Cardiac fibroblast (primary cell): Measurements from ENCODE around the gene GPR55.

Experiments used
- DNase-seq, 2 donors: peaks; one replicate each; pipeline versions ENCODE4 v3.0.0 to v3.0.0-alpha.2; 2010; ENCODE audit warnings: low read depth in 2 of 2
- H3K4me3 ChIP-seq, 2 donors: replicated peaks in 1 of 2; 1 replicate in 1 of 2; 2 replicates in 1 of 2; pipeline ENCODE4 v1.5.1; 2011; ENCODE audit warnings: low read depth in 2 of 2, low read length in 2 of 2, mild to moderate bottlenecking in 2 of 2, moderate library complexity in 1 of 2
- TF ChIP-seq, protein P1 (sequence below): IDR thresholded peaks from one replicate; pipeline ENCODE4 v1.5.1; 2011; ENCODE audit warnings: low read depth, mild to moderate bottlenecking, low read length, inconsistent platforms

GPR55 gene

GRCh38 chr2:230909841-230910545 lies 15.0 kb downstream of the GPR55 start:
- DNase-seq = no peak
- no peak overlapping the region for H3K4me3 ChIP-seq

DNA sequence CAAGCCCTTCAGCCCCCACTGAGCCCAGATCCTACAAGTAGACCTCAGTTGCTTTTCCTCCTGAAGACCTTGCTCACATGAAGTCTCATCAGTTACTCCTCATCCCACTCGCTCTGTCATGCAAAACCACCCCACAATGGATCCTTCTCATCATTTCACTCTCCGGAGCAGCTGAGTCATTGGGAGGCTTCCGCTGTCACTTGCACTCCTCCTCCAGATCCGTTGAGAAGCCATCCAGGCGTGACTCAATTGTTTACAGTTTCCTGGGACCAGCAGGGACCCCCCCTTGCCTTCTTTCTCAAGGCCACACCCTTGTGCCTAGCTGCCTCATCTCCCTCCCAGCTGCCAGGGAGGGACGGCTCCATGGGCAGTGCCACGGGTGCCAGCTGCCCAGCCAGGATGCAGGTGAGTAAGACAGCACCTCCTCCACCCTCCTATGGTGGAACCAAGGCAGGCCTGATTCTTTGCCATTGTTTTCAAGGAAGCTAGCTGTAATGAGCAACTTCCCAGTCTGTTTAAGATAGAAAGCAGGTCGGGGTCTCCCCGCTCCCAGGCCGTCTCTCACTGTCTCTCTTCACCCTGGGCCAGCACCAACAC lies 16.3 kb downstream of the GPR55 start:
- TF ChIP-seq, protein P1, sequence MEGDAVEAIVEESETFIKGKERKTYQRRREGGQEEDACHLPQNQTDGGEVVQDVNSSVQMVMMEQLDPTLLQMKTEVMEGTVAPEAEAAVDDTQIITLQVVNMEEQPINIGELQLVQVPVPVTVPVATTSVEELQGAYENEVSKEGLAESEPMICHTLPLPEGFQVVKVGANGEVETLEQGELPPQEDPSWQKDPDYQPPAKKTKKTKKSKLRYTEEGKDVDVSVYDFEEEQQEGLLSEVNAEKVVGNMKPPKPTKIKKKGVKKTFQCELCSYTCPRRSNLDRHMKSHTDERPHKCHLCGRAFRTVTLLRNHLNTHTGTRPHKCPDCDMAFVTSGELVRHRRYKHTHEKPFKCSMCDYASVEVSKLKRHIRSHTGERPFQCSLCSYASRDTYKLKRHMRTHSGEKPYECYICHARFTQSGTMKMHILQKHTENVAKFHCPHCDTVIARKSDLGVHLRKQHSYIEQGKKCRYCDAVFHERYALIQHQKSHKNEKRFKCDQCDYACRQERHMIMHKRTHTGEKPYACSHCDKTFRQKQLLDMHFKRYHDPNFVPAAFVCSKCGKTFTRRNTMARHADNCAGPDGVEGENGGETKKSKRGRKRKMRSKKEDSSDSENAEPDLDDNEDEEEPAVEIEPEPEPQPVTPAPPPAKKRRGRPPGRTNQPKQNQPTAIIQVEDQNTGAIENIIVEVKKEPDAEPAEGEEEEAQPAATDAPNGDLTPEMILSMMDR = no peak
- DNase-seq = peak; percentile 57 to 90
- H3K4me3 ChIP-seq = no peak overlapping the region

More at GRCh38 chr2:230909841-230910545, 15.0 kb downstream of the GPR55 start:
- TF ChIP-seq, protein P1 = no peak

GRCh38 chr2:230908092-230908594 lies 16.9 kb downstream of the GPR55 start:
- no peak for DNase-seq
- TF ChIP-seq, protein P1 = no peak

DNA sequence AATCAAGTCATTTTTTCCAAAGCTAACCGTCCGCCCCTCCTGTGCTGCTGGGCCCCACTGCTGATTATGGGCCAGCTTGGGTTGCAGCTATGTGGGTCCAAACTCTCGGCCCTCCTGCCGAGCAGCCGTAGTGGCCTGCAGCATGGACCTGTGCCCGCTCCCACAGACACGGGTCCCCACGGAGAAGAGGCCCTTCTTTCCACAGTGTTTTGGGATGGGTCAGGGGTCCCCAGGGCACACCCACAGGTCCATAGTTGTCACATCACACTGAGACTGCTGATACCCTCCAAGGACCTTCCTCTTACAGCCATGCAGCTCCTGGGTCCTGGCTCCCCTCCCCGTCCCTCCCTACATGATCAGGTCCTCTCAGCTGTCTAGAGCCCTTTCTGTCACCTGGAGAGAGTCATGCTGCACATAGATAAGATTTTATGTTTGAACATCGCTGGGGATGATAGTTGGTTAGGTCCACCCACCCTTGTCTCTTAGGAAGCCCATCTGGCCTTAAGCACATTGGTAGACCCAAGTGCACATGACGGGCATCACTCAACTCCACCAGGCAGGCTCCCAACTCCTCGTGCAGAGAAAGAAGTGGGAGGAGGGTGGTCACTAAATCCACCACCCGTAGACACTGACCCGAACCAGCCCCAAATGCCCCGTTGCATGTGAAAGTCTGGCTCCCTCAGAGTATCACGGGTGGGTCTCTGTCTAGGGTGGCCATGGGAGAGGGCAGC lies 17.5 kb downstream of the GPR55 start:
- DNase-seq = no peak
- TF ChIP-seq, protein P1 = no peak
- H3K4me3 ChIP-seq = no peak overlapping the region

More at GRCh38 chr2:230908092-230908594, 16.9 kb downstream of the GPR55 start:
- H3K4me3 ChIP-seq = no peak overlapping the region

DNA sequence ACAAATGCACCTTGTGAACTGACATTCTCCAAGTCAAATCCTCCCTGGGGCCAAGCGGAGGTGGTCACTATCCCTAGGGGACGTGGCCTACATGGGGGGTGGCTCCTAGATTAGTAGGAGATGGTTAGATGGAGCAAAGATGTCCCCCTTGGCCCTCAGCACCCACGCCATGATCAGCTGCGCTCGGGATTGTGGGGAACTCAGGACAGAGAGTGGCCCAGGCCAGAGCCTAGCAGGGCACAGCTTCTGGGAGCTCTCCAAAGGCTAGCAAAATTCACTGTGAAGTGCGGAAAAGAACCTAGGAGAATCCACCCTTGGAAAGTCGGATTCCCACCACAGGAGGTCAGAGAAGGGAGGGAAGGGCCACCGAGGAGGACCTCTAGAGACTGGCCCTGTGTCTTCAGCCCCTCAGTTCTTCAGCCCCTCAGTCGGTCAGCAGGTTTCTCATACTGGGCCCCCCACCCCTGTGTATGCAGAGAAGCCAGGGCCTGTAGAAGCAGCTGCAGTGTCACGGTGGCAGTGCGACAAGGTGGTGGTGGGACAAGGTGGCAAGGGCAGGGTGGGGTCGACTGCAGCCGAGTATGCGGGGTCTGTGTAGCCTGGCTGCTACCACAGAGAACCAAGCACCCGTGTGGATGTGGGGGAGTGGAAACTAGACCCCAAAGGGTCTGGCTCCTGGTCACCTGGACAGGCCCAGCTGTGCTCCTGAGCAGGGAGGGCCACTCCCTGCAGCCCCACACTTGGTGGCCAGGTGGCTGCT lies 18.4 kb downstream of the GPR55 start:
- no peak overlapping the region for H3K4me3 ChIP-seq
- no peak for DNase-seq
- TF ChIP-seq, protein P1 = no peak
